Stomach (tissue), 4 donors: ENCODE measurements around the gene MEA1.

Experiments used
- EP300 ChIP-seq: sonication (generic); formaldehyde crosslinking; IDR thresholded peaks from one replicate; pipeline ENCODE4 v1.6.1; 2017; ENCODE audit warnings: antibody characterized with exemption
- POLR2A ChIP-seq, 4 donors: fragments of 450-650 bp; IDR thresholded peaks; one replicate each; pipeline ENCODE4 v1.6.1; 2016; ENCODE audit warnings: antibody characterized with exemption in 4 of 4, control low read depth in 2 of 4, mild to moderate bottlenecking in 1 of 4, moderate library complexity in 1 of 4
- POLR2AphosphoS5 ChIP-seq, 3 donors: sonication (generic); formaldehyde crosslinking; IDR thresholded peaks; one replicate each; pipeline ENCODE4 v1.6.1; 2016; ENCODE audit warnings: antibody characterized with exemption in 3 of 3
- TF ChIP-seq, protein P1 (sequence below), 7 experiments: fragments of 450-650 bp in 4 of 7; fragments of 200-600 bp in 3 of 7; sonication (generic) in 3 of 7; IDR thresholded peaks; one replicate each; pipeline ENCODE4 v1.5.1; 2016 to 2019; ENCODE audit warnings: antibody characterized with exemption in 7 of 7, control low read depth in 2 of 7, mild to moderate bottlenecking in 1 of 7

DNA sequence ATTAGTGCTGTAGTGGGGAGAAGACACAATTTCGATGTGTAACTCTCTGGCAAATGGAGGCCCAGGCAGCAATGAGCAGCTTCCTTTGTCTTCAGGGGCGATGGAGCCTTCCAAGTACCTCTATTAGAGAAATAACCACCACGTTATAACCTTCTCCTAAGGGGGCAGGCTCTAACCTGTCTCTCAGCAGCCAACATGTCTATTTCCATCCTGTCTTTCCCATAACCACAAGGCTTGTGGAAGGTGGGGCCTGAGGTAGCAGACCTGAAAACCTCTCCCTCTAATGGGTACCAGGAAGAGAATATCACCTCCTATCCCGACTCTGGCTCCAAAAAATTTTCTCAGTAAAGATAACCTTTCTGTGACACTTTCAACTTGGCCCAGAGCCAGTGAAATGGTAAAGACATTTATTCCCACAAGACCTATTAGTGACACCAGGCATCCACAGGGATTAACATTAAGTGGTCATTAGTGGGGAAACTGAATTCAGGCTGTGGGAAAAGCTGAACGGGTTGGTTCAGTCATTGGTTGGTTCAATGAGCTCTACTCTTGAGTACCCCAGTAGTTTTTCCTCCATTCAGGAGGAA, 38.7 kb downstream of the MEA1 start:
- TF ChIP-seq EP300 (no peak), POLR2A (IDR thresholded peaks at IDR 0.05) (no peak), POLR2AphosphoS5 (IDR thresholded peaks at IDR 0.05) (no peak)
- TF ChIP-seq, protein P1, sequence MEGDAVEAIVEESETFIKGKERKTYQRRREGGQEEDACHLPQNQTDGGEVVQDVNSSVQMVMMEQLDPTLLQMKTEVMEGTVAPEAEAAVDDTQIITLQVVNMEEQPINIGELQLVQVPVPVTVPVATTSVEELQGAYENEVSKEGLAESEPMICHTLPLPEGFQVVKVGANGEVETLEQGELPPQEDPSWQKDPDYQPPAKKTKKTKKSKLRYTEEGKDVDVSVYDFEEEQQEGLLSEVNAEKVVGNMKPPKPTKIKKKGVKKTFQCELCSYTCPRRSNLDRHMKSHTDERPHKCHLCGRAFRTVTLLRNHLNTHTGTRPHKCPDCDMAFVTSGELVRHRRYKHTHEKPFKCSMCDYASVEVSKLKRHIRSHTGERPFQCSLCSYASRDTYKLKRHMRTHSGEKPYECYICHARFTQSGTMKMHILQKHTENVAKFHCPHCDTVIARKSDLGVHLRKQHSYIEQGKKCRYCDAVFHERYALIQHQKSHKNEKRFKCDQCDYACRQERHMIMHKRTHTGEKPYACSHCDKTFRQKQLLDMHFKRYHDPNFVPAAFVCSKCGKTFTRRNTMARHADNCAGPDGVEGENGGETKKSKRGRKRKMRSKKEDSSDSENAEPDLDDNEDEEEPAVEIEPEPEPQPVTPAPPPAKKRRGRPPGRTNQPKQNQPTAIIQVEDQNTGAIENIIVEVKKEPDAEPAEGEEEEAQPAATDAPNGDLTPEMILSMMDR (IDR thresholded peaks at IDR 0.05): no peak
